H1 (cell line): ENCODE measurements around the gene TGFB1I1. TPM values are rescaled to one million over a fixed set of nuclear protein-coding genes. Genes with fewer than 3 reads are reported as not detected.

Experiments used
- CTCF ChIA-PET: fragments of 300-600 bp; sonication (Branson Sonifier 250); formaldehyde crosslinking; loops from one replicate; lab custom pipeline; 2021; ENCODE audit not compliant: partially characterized antibody; lab: Charles Lee
- POLR2A ChIA-PET: fragments of 300-600 bp; sonication (Branson Sonifier 250); formaldehyde crosslinking; loops from one replicate; lab custom pipeline; 2021; ENCODE audit warnings: inconsistent platforms; ENCODE audit not compliant: partially characterized antibody; lab: Charles Lee
- DNase-seq, 2 experiments: peaks; one replicate each; pipeline versions ENCODE4 v3.0.0 to v3.0.0-alpha.2; 2010 to 2022; ENCODE audit warnings: low spot score in 2 of 2, low read depth in 1 of 2, mixed read lengths in 1 of 2
- FAIRE-seq: peaks from 2 replicates; lab custom pipeline; 2011; peaks lifted over from hg19 to GRCh38; lab: Jason Lieb, UNC
- H2AFZ ChIP-seq: 2 replicates; pipeline ENCODE4 v1.8.1; 2012; ENCODE audit warnings: low read length, inconsistent platforms
- H2AK5ac ChIP-seq: 2 replicates; pipeline ENCODE4 v1.6.1; 2013; ENCODE audit warnings: low read depth, low read length
- H2BK120ac ChIP-seq: replicated peaks from 2 replicates; pipeline ENCODE3; 2013; ENCODE audit warnings: low read depth, low read length, inconsistent platforms
- H2BK12ac ChIP-seq: 2 replicates; pipeline ENCODE4 v1.6.1; 2013; ENCODE audit warnings: low read depth, low read length
- H2BK15ac ChIP-seq: 2 replicates; pipeline ENCODE4 v1.6.1; 2013; ENCODE audit warnings: low read length
- H2BK20ac ChIP-seq: 2 replicates; pipeline ENCODE4 v1.6.1; 2013; ENCODE audit warnings: low read length
- H2BK5ac ChIP-seq: 2 replicates; pipeline ENCODE4 v1.6.1; 2013; ENCODE audit warnings: low read depth, low read length
- H3K14ac ChIP-seq: 2 replicates; pipeline ENCODE4 v1.6.1; 2013; ENCODE audit warnings: inconsistent platforms; ENCODE audit not compliant: insufficient read length
- H3K18ac ChIP-seq: 2 replicates; pipeline ENCODE4 v1.6.1; 2013; ENCODE audit warnings: low read length; ENCODE audit errors: extremely low read depth
- H3K23ac ChIP-seq: 2 replicates; pipeline ENCODE4 v1.6.1; 2013; ENCODE audit warnings: inconsistent platforms; ENCODE audit not compliant: insufficient read length
- H3K23me2 ChIP-seq: 2 replicates; pipeline ENCODE4 v1.6.1; 2013; ENCODE audit warnings: low read depth, low read length
- H3K27ac ChIP-seq: 2 replicates; pipeline ENCODE4 v1.6.1; 2011; ENCODE audit warnings: low read depth, low read length, inconsistent platforms
- H3K27me3 ChIP-seq, 4 experiments: replicated peaks in 1 of 4; 1 replicate in 1 of 4; 2 replicates in 3 of 4; pipeline versions ENCODE4 v1.6.1 to v1.8.1; 2011 to 2013; ENCODE audit warnings: low read length in 3 of 4, mild to moderate bottlenecking in 3 of 4, inconsistent platforms in 2 of 4, mixed read lengths in 2 of 4, moderate library complexity in 1 of 4; ENCODE audit not compliant: control insufficient read depth in 3 of 4, insufficient read depth in 3 of 4; ENCODE audit errors: extremely low read depth in 1 of 4
- H3K36me3 ChIP-seq, 4 experiments: 2 replicates each; pipeline versions ENCODE4 v1.6.1 to v1.8.1; 2011 to 2013; ENCODE audit warnings: mild to moderate bottlenecking in 4 of 4, low read length in 3 of 4, moderate library complexity in 2 of 4, control low read depth in 1 of 4, inconsistent platforms in 1 of 4; ENCODE audit not compliant: insufficient read depth in 4 of 4, control insufficient read depth in 2 of 4
- H3K4ac ChIP-seq: replicated peaks from 2 replicates; pipeline ENCODE3; 2013; ENCODE audit warnings: low read length, low read depth, mixed read lengths, inconsistent platforms; ENCODE audit not compliant: insufficient read length
- H3K4me1 ChIP-seq, 4 experiments: replicated peaks in 1 of 4; 1 replicate in 1 of 4; 2 replicates in 3 of 4; pipeline versions ENCODE4 v1.6.1 to v1.8.1; 2011 to 2013; ENCODE audit warnings: low read length in 3 of 4, inconsistent platforms in 2 of 4, mixed read lengths in 1 of 4; ENCODE audit not compliant: insufficient read depth in 4 of 4, control insufficient read depth in 3 of 4
- H3K4me2 ChIP-seq, 2 experiments: 2 replicates each; pipeline versions ENCODE4 v1.6.1 to v1.8.1; 2011 to 2013; ENCODE audit warnings: low read depth in 2 of 2, low read length in 2 of 2, control low read depth in 1 of 2, inconsistent platforms in 1 of 2, mild to moderate bottlenecking in 1 of 2; ENCODE audit not compliant: insufficient read depth in 1 of 2
- H3K4me3 ChIP-seq, 4 experiments: fragments of 200-600, 300-600 bp in 1 of 4; sonication (generic), shearing (Covaris generic), sonication (Bioruptor Twin) in 1 of 4; 2 replicates each; pipeline versions ENCODE4 v1.5.1 to v1.8.1; 2011 to 2016; ENCODE audit warnings: low read length in 4 of 4, low read depth in 3 of 4, control low read depth in 2 of 4, inconsistent platforms in 2 of 4, mild to moderate bottlenecking in 2 of 4, mixed read lengths in 1 of 4, moderate library complexity in 1 of 4; ENCODE audit not compliant: insufficient read depth in 2 of 4; ENCODE audit errors: extremely low read depth in 1 of 4
- H3K56ac ChIP-seq: replicated peaks from 2 replicates; pipeline ENCODE3; 2013; ENCODE audit warnings: low read depth, mild to moderate bottlenecking, mixed read lengths, low read length, inconsistent platforms; ENCODE audit not compliant: insufficient read length
- H3K79me1 ChIP-seq: 2 replicates; pipeline ENCODE4 v1.6.1; 2013; ENCODE audit warnings: low read depth, low read length, control low read depth
- H3K79me2 ChIP-seq, 2 experiments: 2 replicates each; pipeline versions ENCODE4 v1.6.1 to v1.8.1; 2012 to 2013; ENCODE audit warnings: low read length in 2 of 2, mild to moderate bottlenecking in 2 of 2, inconsistent platforms in 1 of 2; ENCODE audit not compliant: insufficient read depth in 2 of 2, control insufficient read depth in 1 of 2
- H3K9ac ChIP-seq, 4 experiments: replicated peaks in 1 of 4; 1 replicate in 1 of 4; 2 replicates in 3 of 4; pipeline versions ENCODE4 v1.6.1 to v1.8.1; 2011 to 2013; ENCODE audit warnings: low read depth in 3 of 4, low read length in 3 of 4, control low read depth in 2 of 4, mild to moderate bottlenecking in 2 of 4, moderate library complexity in 2 of 4, inconsistent platforms in 1 of 4; ENCODE audit errors: extremely low read depth in 1 of 4
- H3K9me3 ChIP-seq, 2 experiments: 2 replicates each; pipeline versions ENCODE4 v1.6.1 to v1.8.1; 2012 to 2013; ENCODE audit warnings: mild to moderate bottlenecking in 2 of 2, moderate library complexity in 2 of 2, control low read depth in 1 of 2, inconsistent platforms in 1 of 2, low read depth in 1 of 2, low read length in 1 of 2, mixed read lengths in 1 of 2; ENCODE audit not compliant: insufficient read depth in 2 of 2
- H4K20me1 ChIP-seq, 2 experiments: replicated peaks in 1 of 2; 2 replicates each; pipeline versions ENCODE3 to v1.8.1; 2011 to 2013; ENCODE audit warnings: inconsistent platforms in 2 of 2, low read length in 2 of 2, mild to moderate bottlenecking in 1 of 2; ENCODE audit not compliant: insufficient read depth in 2 of 2, control insufficient read depth in 1 of 2
- H4K5ac ChIP-seq: 2 replicates; pipeline ENCODE4 v1.6.1; 2013; ENCODE audit warnings: low read length, low read depth, mixed read lengths, inconsistent platforms; ENCODE audit not compliant: insufficient read length
- H4K8ac ChIP-seq: 2 replicates; pipeline ENCODE4 v1.8.0; 2013; ENCODE audit warnings: mild to moderate bottlenecking, moderate library complexity, low read length, inconsistent platforms; ENCODE audit not compliant: insufficient read depth; ENCODE audit errors: extremely low read depth
- H4K91ac ChIP-seq: replicated peaks from 2 replicates; pipeline ENCODE3; 2013; ENCODE audit warnings: low read length, mixed read lengths, inconsistent platforms; ENCODE audit not compliant: insufficient read length
- CBX8 ChIP-seq: fragments of 300-800, 300-1000 bp; sonication (generic); IDR thresholded peaks from 2 replicates; pipeline ENCODE4 v1.7.1; 2016; ENCODE audit warnings: low read depth, low read length, borderline replicate concordance
- CREB1 ChIP-seq: IDR thresholded peaks from 2 replicates; pipeline ENCODE4 v1.6.1; 2012; ENCODE audit warnings: inconsistent platforms
- GABPA ChIP-seq: IDR thresholded peaks from 2 replicates; pipeline ENCODE4 v1.6.1; 2011; ENCODE audit warnings: mild to moderate bottlenecking, low read length, moderate library complexity, borderline replicate concordance; ENCODE audit not compliant: insufficient read depth
- NANOG ChIP-seq: IDR thresholded peaks from 2 replicates; pipeline ENCODE4 v1.6.1; 2011; ENCODE audit warnings: low read length, low read depth, mild to moderate bottlenecking, inconsistent platforms; ENCODE audit not compliant: insufficient read depth, poor library complexity, severe bottlenecking
- NRF1 ChIP-seq: IDR thresholded peaks from 2 replicates; pipeline ENCODE4 v1.6.1; 2011; ENCODE audit warnings: mild to moderate bottlenecking, low read depth, low read length, improper control_type of control experiment
- TAF1 ChIP-seq: IDR thresholded peaks from 2 replicates; pipeline ENCODE4 v1.6.1; 2011; ENCODE audit warnings: mild to moderate bottlenecking, low read depth, low read length
- ZNF274 ChIP-seq: IDR thresholded peaks from 2 replicates; pipeline ENCODE4 v1.7.0; 2012; ENCODE audit warnings: low read length, borderline replicate concordance; ENCODE audit errors: extremely low read depth
- whole genome bisulfite sequencing, 2 experiments: shearing (Covaris generic) in 1 of 2; methylation state at CpG; one replicate each; pipeline versions ENCODE4 v1.1.6 to v1.1.7; 2013 to 2015; ENCODE audit warnings: low lambda C conversion rate in 2 of 2, mixed read lengths in 2 of 2, inconsistent platforms in 1 of 2, low coverage in 1 of 2, missing lambda C conversion rate in 1 of 2; ENCODE audit not compliant: insufficient replicate concordance in 2 of 2, insufficient coverage in 1 of 2, insufficient read length in 1 of 2; ENCODE audit errors: extremely low coverage in 1 of 2, missing lambda C conversion rate in 1 of 2; 5-methylcytosine and 5-hydroxymethylcytosine counted together
- polyA plus RNA-seq, 7 experiments: library from polyadenylated mRNA; depleted of rRNA in 3 of 7; stranded (reverse) in 5 of 7; unstranded in 2 of 7; fragments of >200 nt in 5 of 7; fragments of 200-250 nt in 2 of 7; gene quantifications; 1 replicate in 5 of 7; 2 replicates in 1 of 7; 4 replicates in 1 of 7; pipeline versions ENCODE4 v1.2.1 to v1.2.3, GENCODE V29; 2011 to 2013; ENCODE audit warnings: missing spikeins in 2 of 7, mixed read lengths in 2 of 7
- total RNA-seq: library from RNA; stranded (reverse); fragmentation: NEBNext Ultra II Directional; extraction: Animal tissue kit (Norgen Biotek cat#: 25700); gene quantifications from 2 replicates; pipeline ENCODE4 v1.2.1, GENCODE V29; 2021
- TF ChIP-seq, protein P1 (sequence below): IDR thresholded peaks from 2 replicates; pipeline ENCODE4 v1.6.1; 2011; ENCODE audit warnings: low read depth, mild to moderate bottlenecking, low read length; ENCODE audit not compliant: insufficient read depth

TGFB1I1 gene
- total and polyA plus RNA-seq, 2 of the 8 experiments (the other 6 are each of a cell fraction or from before 2014, with no cell fraction given): 5.6 to 5.8 TPM

DNA sequence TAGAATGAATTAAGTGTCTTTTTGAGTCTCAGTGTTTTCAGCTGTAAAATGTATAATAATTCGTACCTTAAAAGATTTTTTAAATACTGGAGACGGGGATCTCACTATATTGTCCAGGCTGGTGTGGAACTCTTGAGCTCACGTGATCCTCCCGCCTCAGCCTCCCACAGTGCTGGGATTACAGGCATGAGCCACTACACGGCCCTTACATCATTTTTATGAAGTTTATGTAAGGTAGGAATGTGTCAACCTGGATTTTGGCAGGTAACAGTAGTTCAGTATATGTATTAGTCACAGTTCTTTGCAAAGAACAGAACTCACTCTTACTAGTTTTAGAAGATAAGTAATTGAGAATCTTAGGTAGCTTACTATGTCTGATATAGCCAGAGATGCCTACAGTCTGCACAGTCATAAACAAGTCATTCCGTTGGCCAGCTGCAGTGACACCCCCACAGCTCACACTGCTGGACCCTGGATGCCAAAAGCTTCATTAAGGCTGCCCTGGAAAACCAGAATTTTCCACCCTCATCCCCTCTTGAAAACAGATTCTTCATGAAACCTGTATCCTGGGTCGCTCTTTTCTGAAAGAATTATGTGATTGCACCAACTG is 43.2 kb upstream of the TGFB1I1 start:
- Histone ChIP-seq H2AK5ac (no peak overlapping the region), H3K79me1 (no peaks in the 10 kb centered on the region), H3K4ac (no peak overlapping the region), H3K9ac (no peak overlapping the region), H2BK12ac (no peak overlapping the region), H3K4me3 (no peak overlapping the region), H2BK15ac (no peak overlapping the region), H4K8ac (no peak overlapping the region), H3K9me3 (peaks cover 5 to 6% of the 10 kb centered on the region in 2 experiments), H3K36me3 (no peaks in the 10 kb centered on the region), H4K20me1 (no peaks in the 10 kb centered on the region), H3K23me2 (peaks cover 2% of the 10 kb centered on the region; the same call in 1 of the 2 replicates), H2AFZ (no peak overlapping the region), H3K27ac (no peak overlapping the region), H2BK5ac (no peak overlapping the region), H3K4me2 (peak overlapping the region in 1 of 2 experiments; percentile 54; a peak in 1 of 4 replicates), H2BK120ac (no peak overlapping the region), H3K23ac (no peak overlapping the region), H3K14ac (no peak overlapping the region), H4K5ac (no peak overlapping the region), H3K4me1 (no peaks in the 10 kb centered on the region; a peak in 2 of 7 replicates), H3K56ac (no peak overlapping the region), H3K18ac (no peak overlapping the region), H4K91ac (no peak overlapping the region), H3K27me3 (peaks cover 5 to 25% (median 24%) of the 10 kb centered on the region in 4 experiments), H2BK20ac (no peak overlapping the region), H3K79me2 (no peaks in the 10 kb centered on the region)
- no peak for DNase-seq
- no peak for FAIRE-seq
- ChIA-PET CTCF (interaction anchor here (0.8 to 5.8 kb wide), 5 partner anchors 14 to 274 kb away, joined by 3 to 36 read pairs (median 4); partner anchors contain the start of gene ZNF843), POLR2A (interaction anchor here (0.8 to 2.5 kb wide), 4 partner anchors 14 to 249 kb away, joined by 3 to 10 read pairs (median 4); partner anchors contain the start of genes FUS and ZNF843)
- WGBS, 2 experiments: 88% methylated on average over 7 of the region's 7 CpGs; no CpG with 5 or more reads in 1 of the 2 experiments
- no peak for TF ChIP-seq CBX8
- TF ChIP-seq CREB1: no peak
- TF ChIP-seq NRF1: no peak
- no peak for TF ChIP-seq GABPA
- TF ChIP-seq, protein P1, sequence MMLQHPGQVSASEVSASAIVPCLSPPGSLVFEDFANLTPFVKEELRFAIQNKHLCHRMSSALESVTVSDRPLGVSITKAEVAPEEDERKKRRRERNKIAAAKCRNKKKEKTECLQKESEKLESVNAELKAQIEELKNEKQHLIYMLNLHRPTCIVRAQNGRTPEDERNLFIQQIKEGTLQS: no peak
- TF ChIP-seq TAF1: no peak
- no peak for TF ChIP-seq ZNF274
- no peak for TF ChIP-seq NANOG
